Smooth muscle cell (in vitro differentiated cells): Measurements from ENCODE around the gene KDR. TPM values are rescaled to one million over a fixed set of nuclear protein-coding genes. Genes with fewer than 3 reads are reported as not detected.

Experiments
- DNase-seq: peaks from one replicate; lab custom pipeline; 2025; ENCODE audit not compliant: unreplicated experiment; lab: John Stamatoyannopoulos, UW
- H2AFZ ChIP-seq: fragments of 200-600 bp; sonication (generic); 2 replicates; pipeline ENCODE4 v1.6.0; 2016; ENCODE audit warnings: antibody characterized with exemption, low read depth, mild to moderate bottlenecking
- H3F3A ChIP-seq: fragments of 200-600 bp; sonication (generic); 2 replicates; pipeline ENCODE4 v1.6.0; 2017; ENCODE audit warnings: antibody characterized with exemption, low read depth
- H3K27ac ChIP-seq: fragments of 200-600 bp; sonication (generic); 2 replicates; pipeline ENCODE4 v1.5.1; 2016; ENCODE audit warnings: low read depth, mild to moderate bottlenecking
- H3K27me3 ChIP-seq: fragments of 200-600 bp; sonication (generic); 2 replicates; pipeline ENCODE4 v1.6.1; 2016; ENCODE audit warnings: low read depth, mild to moderate bottlenecking
- H3K36me3 ChIP-seq: fragments of 200-600 bp; sonication (generic); 2 replicates; pipeline ENCODE4 v1.5.1; 2016; ENCODE audit warnings: low read depth
- H3K4me1 ChIP-seq: fragments of 200-600 bp; sonication (generic); 2 replicates; pipeline ENCODE4 v1.5.1; 2016; ENCODE audit warnings: low read depth
- H3K4me2 ChIP-seq: fragments of 200-600 bp; sonication (generic); 2 replicates; pipeline ENCODE4 v1.6.0; 2016; ENCODE audit warnings: mild to moderate bottlenecking
- H3K4me3 ChIP-seq: fragments of 200-600 bp; sonication (generic); 2 replicates; pipeline ENCODE4 v1.5.1; 2016; ENCODE audit warnings: mild to moderate bottlenecking
- H3K79me2 ChIP-seq: fragments of 200-600 bp; sonication (generic); 2 replicates; pipeline ENCODE4 v1.6.0; 2016; ENCODE audit warnings: low read depth, mild to moderate bottlenecking
- H3K9ac ChIP-seq: fragments of 200-600 bp; sonication (generic); 2 replicates; pipeline ENCODE4 v1.6.0; 2016; ENCODE audit warnings: low read depth
- H3K9me3 ChIP-seq: fragments of 200-600 bp; sonication (generic); replicated peaks from 2 replicates; pipeline ENCODE4 v1.5.1; 2016; ENCODE audit warnings: low read depth
- H4K20me1 ChIP-seq: fragments of 200-600 bp; sonication (generic); 2 replicates; pipeline ENCODE4 v1.6.0; 2016; ENCODE audit warnings: low read depth
- CTCF ChIP-seq: fragments of 200-600 bp; sonication (generic); IDR thresholded peaks from 2 replicates; pipeline ENCODE4 v1.5.1; 2017; ENCODE audit warnings: borderline replicate concordance, mild to moderate bottlenecking, antibody characterized with exemption; ENCODE audit not compliant: insufficient read depth, poor library complexity, severe bottlenecking
- WGBS: methylation state at CpG from one replicate; pipeline ENCODE4 v1.1.7; 2016; ENCODE audit warnings: low lambda C conversion rate; 5-methylcytosine and 5-hydroxymethylcytosine counted together
- polyA plus RNA-seq: library from polyadenylated mRNA; unstranded; fragments of >200 nt; fragmentation: Nextera tagmentation; extraction: Ambion mirVana; gene quantifications from 2 replicates; pipeline ENCODE4 v1.2.1, GENCODE V29; 2016
- total RNA-seq: library from RNA; depleted of rRNA; stranded (reverse); fragments of >200 nt; gene quantifications from 2 replicates; pipeline ENCODE4 v1.2.3, GENCODE V29; 2014

The KDR gene
- total and polyA plus RNA-seq, 2 experiments from 2014 or later, result 27.7 to 56.3 TPM

DNA sequence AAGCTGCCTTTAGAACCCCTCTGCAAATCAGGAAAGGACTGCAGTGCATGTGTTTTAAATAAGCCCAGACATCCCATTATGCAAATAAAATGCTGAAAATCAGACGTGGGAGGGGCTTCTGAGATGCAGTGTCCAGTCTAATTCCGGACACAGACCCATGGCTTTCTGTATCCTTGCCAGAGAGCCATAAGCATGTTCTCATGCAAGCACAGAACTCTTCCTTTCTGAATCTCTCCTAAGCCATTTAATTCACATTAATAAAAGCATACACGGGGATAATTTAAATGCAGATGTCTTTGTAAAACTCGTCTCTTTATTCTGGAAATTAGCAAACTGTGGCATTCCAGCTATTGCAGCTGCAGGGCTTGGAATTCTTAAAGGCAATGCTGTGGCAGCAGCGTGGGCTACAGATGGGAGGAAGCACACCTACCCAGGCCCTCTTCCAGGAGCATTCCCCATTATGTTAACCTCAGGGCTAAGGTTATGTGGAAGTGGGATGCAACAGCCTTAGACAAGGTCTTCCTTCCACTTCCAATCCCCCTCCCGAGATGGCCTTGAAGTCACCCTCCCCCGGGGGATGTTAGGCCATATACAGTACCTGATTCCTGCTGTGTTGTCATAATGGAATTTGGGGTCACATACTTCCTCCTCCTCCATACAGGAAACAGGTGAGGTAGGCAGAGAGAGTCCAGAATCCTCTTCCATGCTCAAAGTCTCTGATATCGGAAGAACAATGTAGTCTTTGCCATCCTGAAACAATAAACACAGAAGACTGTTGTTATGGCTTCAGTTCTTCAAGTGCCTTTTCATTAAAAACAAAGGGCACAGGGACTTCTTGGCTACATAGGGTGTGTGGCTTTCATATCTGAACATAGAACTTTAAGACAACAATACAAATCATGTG is 38.1 kb downstream of the KDR start:
- no peak for DNase-seq
- Histone ChIP-seq H3K4me1 (no peaks in the 10 kb centered on the region), H3K9ac (no peak overlapping the region), H3K27ac (no peak overlapping the region), H3K4me3 (no peak overlapping the region), H2AFZ (no peak overlapping the region), H3K27me3 (no peaks in the 10 kb centered on the region), H3K4me2 (no peak overlapping the region), H3F3A (peaks cover 11% of the 10 kb centered on the region), H4K20me1 (no peaks in the 10 kb centered on the region), H3K79me2 (no peaks in the 10 kb centered on the region), H3K9me3 (no peaks in the 10 kb centered on the region), H3K36me3 (peaks cover 11% of the 10 kb centered on the region)
- 79% methylated on average over 8 of the region's 8 CpGs for WGBS
- no peak for TF ChIP-seq CTCF

GRCh38 chr4:55086578-55086977 is 38.8 kb downstream of the KDR start:
- Histone ChIP-seq H2AFZ (no peak overlapping the region), H3K4me2 (no peak overlapping the region), H3K9ac (no peak overlapping the region), H3K4me3 (no peak overlapping the region), H3K36me3 (peaks cover 9% of the 10 kb centered on the region), H3K27me3 (no peaks in the 10 kb centered on the region), H3K79me2 (no peaks in the 10 kb centered on the region), H3K4me1 (no peaks in the 10 kb centered on the region), H3F3A (peaks cover 9% of the 10 kb centered on the region), H3K9me3 (no peaks in the 10 kb centered on the region), H4K20me1 (no peaks in the 10 kb centered on the region), H3K27ac (no peak overlapping the region)
- no peak for TF ChIP-seq CTCF
- 88% methylated on average over 6 of the region's 6 CpGs for WGBS
- no peak for DNase-seq

- Histone ChIP-seq H3K9me3 (no peaks in the 10 kb centered on the region), H3K9ac (no peak overlapping the region), H3K4me3 (no peak overlapping the region), H3K36me3 (peaks cover 9% of the 10 kb centered on the region), H3K4me2 (no peak overlapping the region), H3K79me2 (no peaks in the 10 kb centered on the region), H2AFZ (no peak overlapping the region), H3K27me3 (no peaks in the 10 kb centered on the region), H3F3A (peaks cover 25% of the 10 kb centered on the region), H4K20me1 (no peaks in the 10 kb centered on the region), H3K4me1 (peaks cover 23% of the 10 kb centered on the region), H3K27ac (no peak overlapping the region)
- 92% methylated on average over 4 of the region's 4 CpGs for WGBS
- DNase-seq, result no peak
- TF ChIP-seq CTCF, result no peak
These were observed 41.7 kb downstream of the KDR start for GRCh38 chr4:55083735-55084134.
